GM23248 (cell line): ENCODE data around the gene SHFL.

Experiments
- EZH2 ChIP-seq: fragments of 200-600 bp; sonication (generic); IDR thresholded peaks from 2 replicates; pipeline ENCODE4 v1.6.1; 2018; ENCODE audit warnings: antibody characterized with exemption, mild to moderate bottlenecking; ENCODE audit not compliant: insufficient read depth, poor library complexity, severe bottlenecking
- EZH2phosphoT487 ChIP-seq: fragments of 200-600 bp; sonication (generic); IDR thresholded peaks from 2 replicates; pipeline ENCODE4 v1.6.1; 2018; ENCODE audit warnings: antibody characterized with exemption, moderate library complexity, mild to moderate bottlenecking, low read depth; ENCODE audit not compliant: insufficient read depth

GRCh38 chr19:10114651-10115391, 28.7 kb downstream of the SHFL start:
- no peak for TF ChIP-seq EZH2
- TF ChIP-seq EZH2phosphoT487, result no peak
